ENCODE data around the gene MAK.
A peak's percentile ranks its signal among the peaks of the same experiment; 100 is the strongest.
"Not testable (repeated sequence)": the region's sequence is repeated elsewhere in the genome, so short reads cannot be mapped to it uniquely, and the experiment has no call there.

Gene MAK

GRCh38 chr6:10721850-10722569 lies 116.3 kb downstream of the MAK start:
- no peak for TF ChIP-seq CTCF (IDR thresholded peaks at IDR 0.05; ENCODE audit: insufficient read depth, low read length, missing control alignments)
- ChIA-PET CTCF (interaction anchor here (0.7 to 2.3 kb wide), 5 partner anchors 13 to 243 kb away, joined by 3 to 6 read pairs (median 4); no protein-coding TSS in a partner anchor), POLR2A (interaction anchor here (0.6 to 1.7 kb wide), 9 partner anchors 11 to 27 kb away, joined by 3 to 20 read pairs (median 3); partner anchors contain the start of genes C6orf52, PAK1IP1 and TMEM14B)
- DNase-seq (ENCODE audit: low read depth, low spot score), result no peak
- peak overlapping the region; percentile 65 for H3K4me3 ChIP-seq (ENCODE audit: low read depth, low read length)

GRCh38 chr6:10720960-10721849 lies 117.1 kb downstream of the MAK start:
- ChIA-PET CTCF (interaction anchor here (1.2 kb wide), 2 partner anchors 38 to 81 kb away, joined by 3 to 4 read pairs; no protein-coding TSS in a partner anchor), POLR2A (interaction anchor here (0.6 to 1.3 kb wide), 3 partner anchors 14 to 26 kb away, joined by 3 to 6 read pairs (median 3); partner anchors contain the start of genes C6orf52 and PAK1IP1)
- DNase-seq (ENCODE audit: low read depth, low spot score), result not testable (repeated sequence)
- H3K4me3 ChIP-seq (ENCODE audit: low read depth, low read length), result peak overlapping the region; percentile 61

- ChIA-PET CTCF (interaction anchor here (1.2 kb wide), 1 partner anchor 82 kb away, joined by 3 read pairs; no protein-coding TSS in a partner anchor), POLR2A (interaction anchor here (1.3 kb wide), 1 partner anchor 26 kb away, joined by 6 read pairs; the partner anchor contains the start of genes C6orf52 and PAK1IP1)
- TF ChIP-seq CTCF (IDR thresholded peaks at IDR 0.05; ENCODE audit: insufficient read depth, low read length, missing control alignments), result no peak
- peak overlapping the region; percentile 61 for H3K4me3 ChIP-seq (ENCODE audit: low read depth, low read length)
- DNase-seq (ENCODE audit: low read depth, low spot score), result no peak
Measured at GRCh38 chr6:10720265-10720959, 117.9 kb downstream of the MAK start.

GRCh38 chr6:10719964-10720264 lies 118.4 kb downstream of the MAK start:
- no peak for DNase-seq (ENCODE audit: low read depth, low spot score)
- peak overlapping the region; percentile 61 for H3K4me3 ChIP-seq (ENCODE audit: low read depth, low read length)
- ChIA-PET CTCF (interaction anchor here (1.2 kb wide), 2 partner anchors 82 to 210 kb away, joined by 3 to 5 read pairs; no protein-coding TSS in a partner anchor), POLR2A (no interaction called here)
- no peak for TF ChIP-seq CTCF (IDR thresholded peaks at IDR 0.05; ENCODE audit: insufficient read depth, low read length, missing control alignments)

- no peak for TF ChIP-seq CTCF (IDR thresholded peaks at IDR 0.05; ENCODE audit: insufficient read depth, low read length, missing control alignments)
- ChIA-PET POLR2A (interaction anchor here (1.2 kb wide), 1 partner anchor 8 kb away, joined by 3 read pairs; no protein-coding TSS in a partner anchor), CTCF (interaction anchor here (1.2 to 1.3 kb wide), 3 partner anchors 83 to 241 kb away, joined by 3 to 5 read pairs (median 3); no protein-coding TSS in a partner anchor)
- H3K4me3 ChIP-seq (ENCODE audit: low read depth, low read length), result no peak overlapping the region; the same call in 1 of the 2 replicates
- no peak for DNase-seq (ENCODE audit: low read depth, low spot score)
Measured at GRCh38 chr6:10719296-10719963, 118.9 kb downstream of the MAK start.

GRCh38 chr6:10713962-10714361 lies 124.4 kb downstream of the MAK start:
- no peak for DNase-seq (ENCODE audit: low read depth, low spot score)
- no peak for TF ChIP-seq CTCF (IDR thresholded peaks at IDR 0.05; ENCODE audit: insufficient read depth, low read length, missing control alignments)
- ChIA-PET POLR2A (no interaction called here), CTCF (no interaction called here)
- H3K4me3 ChIP-seq (ENCODE audit: low read depth, low read length), result no peak overlapping the region
